OCI-LY3 (cell line): ENCODE measurements around the gene PRKCQ.

Experiments
- H2AFZ ChIP-seq: fragments of 200-600, 300-600 bp; shearing (Covaris generic); 2 replicates; pipeline ENCODE4 v1.6.0; 2014; ENCODE audit warnings: antibody characterized with exemption, low read depth, low read length
- H3K27ac ChIP-seq: fragments of 200-600, 300-600 bp; sonication (generic); 2 replicates; pipeline ENCODE4 v1.5.1; 2014; ENCODE audit warnings: mild to moderate bottlenecking, low read length, moderate library complexity, mixed read lengths
- H3K27me3 ChIP-seq: fragments of 200-600, 300-600 bp; sonication (generic); 2 replicates; pipeline ENCODE4 v1.6.1; 2014; ENCODE audit warnings: low read depth, low read length, mixed read lengths
- H3K36me3 ChIP-seq: fragments of 200-600, 300-600 bp; sonication (generic); replicated peaks from 2 replicates; pipeline ENCODE3; 2014; ENCODE audit warnings: low read depth, low read length, mixed read lengths
- H3K4me1 ChIP-seq: fragments of 300-600, 200-600 bp; sonication (generic); 2 replicates; pipeline ENCODE4 v1.6.1; 2014; ENCODE audit warnings: low read length, mixed read lengths
- H3K4me2 ChIP-seq: fragments of 200-600, 300-600 bp; sonication (generic); 2 replicates; pipeline ENCODE4 v1.6.1; 2014; ENCODE audit warnings: low read length, mixed read lengths
- H3K4me3 ChIP-seq: fragments of 300-600, 200-600 bp; sonication (generic); 2 replicates; pipeline ENCODE4 v1.5.1; 2014; ENCODE audit warnings: antibody characterized with exemption, mild to moderate bottlenecking, low read length, moderate library complexity
- H3K79me2 ChIP-seq: fragments of 300-600, 200-600 bp; shearing (Covaris generic); 2 replicates; pipeline ENCODE4 v1.6.1; 2014; ENCODE audit warnings: mild to moderate bottlenecking, low read length, mixed read lengths
- H3K9ac ChIP-seq: fragments of 300-600, 200-600 bp; shearing (Covaris generic); 2 replicates; pipeline ENCODE4 v1.6.0; 2014; ENCODE audit warnings: mild to moderate bottlenecking, low read length, moderate library complexity
- H3K9me3 ChIP-seq: fragments of 200-600, 300-600 bp; shearing (Covaris generic); 2 replicates; pipeline ENCODE4 v1.6.1; 2014; ENCODE audit warnings: low read length, mixed read lengths; ENCODE audit not compliant: insufficient read depth
- H4K20me1 ChIP-seq: fragments of 200-600, 300-600 bp; sonication (generic); 2 replicates; pipeline ENCODE4 v1.6.1; 2016; ENCODE audit warnings: low read length, mixed read lengths; ENCODE audit not compliant: insufficient read depth
- CTCF ChIP-seq: fragments of 200-600, 300-600 bp; sonication (generic); IDR thresholded peaks from 2 replicates; pipeline ENCODE4 v1.5.1; 2014; ENCODE audit warnings: antibody characterized with exemption, low read length, low read depth
- EZH2phosphoT487 ChIP-seq: fragments of 200-600 bp; shearing (Covaris generic); IDR thresholded peaks from 2 replicates; pipeline ENCODE4 v1.6.1; 2018; ENCODE audit warnings: antibody characterized with exemption, mixed run types, low read depth

PRKCQ gene

GRCh38 chr10:6513476-6513875, 66.6 kb downstream of the PRKCQ start:
- no peaks in the 10 kb centered on the region for H3K4me1 ChIP-seq
- no peak overlapping the region for H2AFZ ChIP-seq
- TF ChIP-seq EZH2phosphoT487 (no peak), CTCF (no peak)
- H3K27ac ChIP-seq, result no peak overlapping the region
- H3K36me3 ChIP-seq, result no peaks in the 10 kb centered on the region
- H3K79me2 ChIP-seq, result no peaks in the 10 kb centered on the region
- H4K20me1 ChIP-seq, result no peaks in the 10 kb centered on the region
- no peak overlapping the region for H3K4me2 ChIP-seq
- H3K27me3 ChIP-seq, result peaks cover 15% of the 10 kb centered on the region
- no peak overlapping the region for H3K9ac ChIP-seq
- no peak overlapping the region for H3K4me3 ChIP-seq
- no peaks in the 10 kb centered on the region for H3K9me3 ChIP-seq

GRCh38 chr10:6512182-6512581, 67.9 kb downstream of the PRKCQ start:
- Histone ChIP-seq H3K27me3 (peaks cover 10% of the 10 kb centered on the region), H3K9me3 (no peaks in the 10 kb centered on the region), H3K4me3 (no peak overlapping the region), H3K36me3 (no peaks in the 10 kb centered on the region), H2AFZ (no peak overlapping the region), H3K27ac (no peak overlapping the region), H3K79me2 (no peaks in the 10 kb centered on the region), H4K20me1 (no peaks in the 10 kb centered on the region), H3K4me2 (no peak overlapping the region), H3K9ac (no peak overlapping the region), H3K4me1 (peaks cover 6% of the 10 kb centered on the region)
- TF ChIP-seq CTCF (no peak), EZH2phosphoT487 (no peak)

GRCh38 chr10:6511347-6511746, 68.7 kb downstream of the PRKCQ start:
- Histone ChIP-seq H3K79me2 (no peaks in the 10 kb centered on the region), H2AFZ (no peak overlapping the region), H3K27ac (no peak overlapping the region), H3K27me3 (peaks cover 3% of the 10 kb centered on the region), H3K4me3 (no peak overlapping the region), H3K4me1 (peaks cover 12% of the 10 kb centered on the region), H4K20me1 (no peaks in the 10 kb centered on the region), H3K36me3 (no peaks in the 10 kb centered on the region), H3K4me2 (no peak overlapping the region), H3K9ac (no peak overlapping the region), H3K9me3 (no peaks in the 10 kb centered on the region)
- TF ChIP-seq CTCF (no peak), EZH2phosphoT487 (no peak)

- H3K27ac ChIP-seq, result no peak overlapping the region
- H3K4me1 ChIP-seq, result peaks cover 12% of the 10 kb centered on the region
- H3K79me2 ChIP-seq, result no peaks in the 10 kb centered on the region
- H3K9ac ChIP-seq, result no peak overlapping the region
- H3K4me3 ChIP-seq, result no peak overlapping the region
- TF ChIP-seq EZH2phosphoT487 (no peak), CTCF (no peak)
- no peaks in the 10 kb centered on the region for H4K20me1 ChIP-seq
- H3K9me3 ChIP-seq, result no peaks in the 10 kb centered on the region
- H3K27me3 ChIP-seq, result peaks cover 13% of the 10 kb centered on the region; the same call in 1 of the 2 replicates
- peak overlapping the region; percentile 57 for H3K4me2 ChIP-seq
- no peaks in the 10 kb centered on the region for H3K36me3 ChIP-seq
- no peak overlapping the region for H2AFZ ChIP-seq
Measured at GRCh38 chr10:6507311-6507710, 72.8 kb downstream of the PRKCQ start.
